Adrenal gland (tissue), 12 donors: Measurements from ENCODE around the gene REL. TPM values are rescaled to one million over a fixed set of nuclear protein-coding genes. Genes with fewer than 3 reads are reported as not detected.

ENCODE experiments used
- DNase-seq, 7 donors: peaks; one replicate each; pipeline ENCODE4 v3.0.0-alpha.2; 2019 to 2020
- H3K27ac ChIP-seq, 5 donors: fragments of 200-600 bp; sonication (generic) in 4 of 5; 1 replicate in 3 of 5; 2 replicates in 2 of 5; pipeline versions ENCODE4 v1.5.1 to v1.8.0; 2016 to 2020; ENCODE audit warnings: mild to moderate bottlenecking in 1 of 5
- H3K27me3 ChIP-seq: fragments of 200-600 bp; 2 replicates; pipeline ENCODE4 v1.8.0; 2021
- H3K36me3 ChIP-seq, 2 donors: fragments of 200-600 bp; replicated peaks in 1 of 2; 1 replicate in 1 of 2; 2 replicates in 1 of 2; pipeline versions ENCODE4 v1.5.1 to v1.8.0; 2018 to 2022
- H3K4me1 ChIP-seq, 2 donors: fragments of 200-600 bp; replicated peaks in 1 of 2; 1 replicate in 1 of 2; 2 replicates in 1 of 2; pipeline versions ENCODE4 v1.5.1 to v1.8.0; 2018 to 2021
- H3K4me3 ChIP-seq, 4 donors: fragments of 200-600 bp; sonication (generic) in 3 of 4; one replicate each; pipeline ENCODE4 v1.5.1; 2016 to 2018
- H3K9me3 ChIP-seq, 3 donors: fragments of 200-600 bp; sonication (generic) in 1 of 3; replicated peaks in 1 of 3; 1 replicate in 2 of 3; 2 replicates in 1 of 3; pipeline versions ENCODE4 v1.5.1 to v1.8.0; 2016 to 2021
- CTCF ChIP-seq, 6 experiments: fragments of 450-650 bp in 4 of 6; fragments of 200-600 bp in 2 of 6; sonication (generic) in 1 of 6; IDR thresholded peaks; 1 replicate in 5 of 6; 2 replicates in 1 of 6; pipeline versions ENCODE4 v1.5.1 to v1.8.0; 2016 to 2021; ENCODE audit warnings: antibody characterized with exemption in 6 of 6, mild to moderate bottlenecking in 2 of 6, moderate library complexity in 1 of 6
- POLR2A ChIP-seq, 2 donors: fragments of 450-650 bp; IDR thresholded peaks; one replicate each; pipeline ENCODE4 v1.6.1; 2017; ENCODE audit warnings: antibody characterized with exemption in 2 of 2, mild to moderate bottlenecking in 2 of 2, moderate library complexity in 1 of 2
- WGBS, 4 donors: extraction: QIAGEN DNeasy Blood & Tissue Kit in 2 of 4; methylation state at CpG; one replicate each; pipeline versions ENCODE4 v1.1.5 to v1.1.7; 2013 to 2017; 5-methylcytosine and 5-hydroxymethylcytosine counted together
- intact Hi-C, 2 donors: fragments of 100-400 bp; cut with DNase I; formaldehyde crosslinking; loops; one replicate each; pipeline versions ENCODE4 v1.14.1 to v1.15.0; 2022 to 2023
- polyA plus RNA-seq, 3 donors: library from polyadenylated mRNA; stranded (reverse); fragments of 200-250 nt in 2 of 3; fragments of 350-450 nt in 1 of 3; fragmentation: Illumina TruSeq in 1 of 3; extraction: RNeasy Lipid Tissue Mini Kit (QIAGEN cat#74804) in 1 of 3; gene quantifications; one replicate each; pipeline ENCODE4 v1.2.3, GENCODE V29; 2013 to 2014
- total RNA-seq, 9 donors: library from RNA; depleted of rRNA in 4 of 9; stranded (reverse); fragments of >200 nt in 4 of 9; fragments of 120-200 nt in 1 of 9; fragmentation: NEBNext Ultra II Directional in 1 of 9; extraction: Animal tissue kit (Norgen Biotek cat#: 25700) in 1 of 9; gene quantifications; one replicate each; pipeline versions ENCODE4 v1.1.0 to v1.2.4, GENCODE V29; 2013 to 2023
- donor health status: healthy with polysubstance abuse.
- donor health status: Bipolar disorder and iron deficiency.
- donor health status: DM: yes; HTN: yes; CAD: no.
- donor health status: DM: no; HTN: no; CAD: no.
- donor health status: DM: no; HTN: no; CAD: no.
- donor health status: DM: yes; HTN: yes; CAD: no.

Gene REL
- total and polyA plus RNA-seq, 12 donors = 0.51 to 15.0 (median 9.8) TPM

DNA sequence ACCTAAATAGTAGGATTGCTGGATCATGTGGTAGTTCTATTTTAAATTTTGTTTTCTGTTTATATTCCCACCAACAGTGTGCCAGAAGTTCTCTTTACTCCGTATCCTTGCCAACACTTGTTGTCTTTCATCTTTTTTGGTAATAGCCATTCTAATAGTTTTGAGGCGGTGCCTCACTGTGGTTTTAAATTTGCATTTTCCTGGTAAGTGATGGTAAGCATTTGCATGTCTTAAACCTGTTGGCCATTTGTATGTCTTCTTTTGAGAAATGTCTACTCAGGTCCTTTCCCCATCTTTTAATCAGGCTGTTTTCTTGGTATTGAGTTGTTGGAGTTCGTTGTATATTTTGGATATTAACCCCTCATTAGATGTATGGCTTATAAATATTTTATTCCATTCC lies 51.6 kb downstream of the REL start:
- Histone ChIP-seq H3K4me1 (peaks cover 0 to 12% of the 10 kb centered on the region in 2 donors), H3K9me3 (no peaks in the 10 kb centered on the region), H3K27ac (no peak overlapping the region), H3K36me3 (no peaks in the 10 kb centered on the region), H3K4me3 (no peak overlapping the region), H3K27me3 (no peaks in the 10 kb centered on the region)
- WGBS, 4 donors = 96 to 98% (median 96%) methylated on average over 3 of the region's 3 CpGs
- no peak for TF ChIP-seq CTCF (IDR thresholded peaks at IDR 0.05)
- TF ChIP-seq POLR2A (IDR thresholded peaks at IDR 0.05) = no peak
- intact Hi-C loops = no loop called here
- DNase-seq = no peak

GRCh38 chr2:60934165-60934722 lies 52.9 kb downstream of the REL start:
- peak overlapping the region in 3 of 5 donors; percentile 3 to 51 (median 43) for H3K27ac ChIP-seq
- peak overlapping the region in 1 of 4 donors; percentile 32 for H3K4me3 ChIP-seq

GRCh38 chr2:60936757-60937156 lies 55.4 kb downstream of the REL start:
- no peak for TF ChIP-seq POLR2A (IDR thresholded peaks at IDR 0.05)
- TF ChIP-seq CTCF (IDR thresholded peaks at IDR 0.05) = no peak
- H3K27ac ChIP-seq = no peak overlapping the region
- no peaks in the 10 kb centered on the region for H3K27me3 ChIP-seq
- H3K9me3 ChIP-seq = peaks cover 0 to 3% (median 0%) of the 10 kb centered on the region in 3 donors
- intact Hi-C loops = no loop called here
- no peaks in the 10 kb centered on the region for H3K36me3 ChIP-seq
- H3K4me1 ChIP-seq = peaks cover 0 to 12% of the 10 kb centered on the region in 2 donors
- no peak overlapping the region for H3K4me3 ChIP-seq
- no peak for DNase-seq
- WGBS, 4 donors = 85 to 91% (median 89%) methylated on average over 4 to 5 of the region's 5 CpGs

More at GRCh38 chr2:60934165-60934722, 52.9 kb downstream of the REL start:
- WGBS, 4 donors = 44 to 63% (median 49%) methylated on average over 2 of the region's 2 CpGs
- Histone ChIP-seq H3K9me3 (no peaks in the 10 kb centered on the region), H3K27me3 (no peaks in the 10 kb centered on the region), H3K36me3 (no peaks in the 10 kb centered on the region), H3K4me1 (peaks cover 0 to 12% of the 10 kb centered on the region in 2 donors)
- intact Hi-C loops = no loop called here
- DNase-seq = no peak
- TF ChIP-seq POLR2A (IDR thresholded peaks at IDR 0.05) = no peak

DNA sequence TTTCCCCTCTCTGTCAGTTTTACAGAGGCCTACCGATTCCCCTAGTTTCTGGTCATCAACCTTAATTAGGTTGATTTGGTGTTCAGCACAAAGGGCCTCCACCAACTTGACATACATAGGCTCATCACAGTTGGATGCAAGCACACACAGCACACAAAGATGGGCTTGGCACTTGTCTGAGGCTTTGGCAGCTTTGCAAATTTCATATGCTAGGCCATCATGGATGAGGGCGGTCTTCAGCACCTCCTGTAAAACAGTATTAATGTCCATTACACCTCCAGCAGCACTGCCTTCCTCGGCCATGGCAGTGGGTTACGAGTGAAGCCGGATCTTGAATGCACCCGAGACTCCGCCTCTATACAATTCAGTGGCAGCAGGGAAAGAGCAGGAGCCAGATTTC lies 56.9 kb downstream of the REL start:
- no peak for TF ChIP-seq POLR2A (IDR thresholded peaks at IDR 0.05)
- TF ChIP-seq CTCF (IDR thresholded peaks at IDR 0.05) = no peak
- DNase-seq = no peak
- Histone ChIP-seq H3K4me1 (peaks cover 0 to 12% of the 10 kb centered on the region in 2 donors), H3K36me3 (no peaks in the 10 kb centered on the region), H3K27ac (no peak overlapping the region), H3K27me3 (no peaks in the 10 kb centered on the region), H3K4me3 (no peak overlapping the region), H3K9me3 (peaks cover 0 to 5% (median 0%) of the 10 kb centered on the region in 3 donors)
- intact Hi-C loops = no loop called here
- 97 to 99% (median 98%) methylated on average over 7 of the region's 7 CpGs for whole genome bisulfite sequencing, 4 donors

- TF ChIP-seq POLR2A (IDR thresholded peaks at IDR 0.05) (no peak), CTCF (IDR thresholded peaks at IDR 0.05) (no peak)
- no peak overlapping the region for H3K27ac ChIP-seq
These were observed 58.2 kb downstream of the REL start for GRCh38 chr2:60939622-60940021.

More at GRCh38 chr2:60939622-60940021, 58.2 kb downstream of the REL start:
- intact Hi-C loops = no loop called here
- no peak overlapping the region for H3K4me3 ChIP-seq
- no peak for DNase-seq
- 82 to 85% (median 84%) methylated on average over 2 of the region's 2 CpGs for WGBS, 4 donors
- H3K4me1 ChIP-seq = peaks cover 0 to 2% of the 10 kb centered on the region in 2 donors
- H3K27me3 ChIP-seq = no peaks in the 10 kb centered on the region
- no peaks in the 10 kb centered on the region for H3K36me3 ChIP-seq
- H3K9me3 ChIP-seq = peaks cover 0 to 5% (median 0%) of the 10 kb centered on the region in 3 donors
